PC-3 (cell line): Measurements from ENCODE around the gene VAPB.

Source experiments
- EZH2phosphoT487 ChIP-seq: fragments of 300-600 bp; sonication (generic); IDR thresholded peaks from 2 replicates; pipeline ENCODE4 v1.6.1; 2018; ENCODE audit warnings: mild to moderate bottlenecking, antibody characterized with exemption, low read length, borderline replicate concordance
- TF ChIP-seq, protein P1 (sequence below): fragments of 300-600 bp; sonication (generic); conservative IDR thresholded peaks from 2 replicates; pipeline ENCODE4 v1.5.1; 2017; ENCODE audit warnings: antibody characterized with exemption, low read depth, mild to moderate bottlenecking, low read length

- TF ChIP-seq, protein P1, sequence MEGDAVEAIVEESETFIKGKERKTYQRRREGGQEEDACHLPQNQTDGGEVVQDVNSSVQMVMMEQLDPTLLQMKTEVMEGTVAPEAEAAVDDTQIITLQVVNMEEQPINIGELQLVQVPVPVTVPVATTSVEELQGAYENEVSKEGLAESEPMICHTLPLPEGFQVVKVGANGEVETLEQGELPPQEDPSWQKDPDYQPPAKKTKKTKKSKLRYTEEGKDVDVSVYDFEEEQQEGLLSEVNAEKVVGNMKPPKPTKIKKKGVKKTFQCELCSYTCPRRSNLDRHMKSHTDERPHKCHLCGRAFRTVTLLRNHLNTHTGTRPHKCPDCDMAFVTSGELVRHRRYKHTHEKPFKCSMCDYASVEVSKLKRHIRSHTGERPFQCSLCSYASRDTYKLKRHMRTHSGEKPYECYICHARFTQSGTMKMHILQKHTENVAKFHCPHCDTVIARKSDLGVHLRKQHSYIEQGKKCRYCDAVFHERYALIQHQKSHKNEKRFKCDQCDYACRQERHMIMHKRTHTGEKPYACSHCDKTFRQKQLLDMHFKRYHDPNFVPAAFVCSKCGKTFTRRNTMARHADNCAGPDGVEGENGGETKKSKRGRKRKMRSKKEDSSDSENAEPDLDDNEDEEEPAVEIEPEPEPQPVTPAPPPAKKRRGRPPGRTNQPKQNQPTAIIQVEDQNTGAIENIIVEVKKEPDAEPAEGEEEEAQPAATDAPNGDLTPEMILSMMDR: no peak
- no peak for TF ChIP-seq EZH2phosphoT487
Measured at GRCh38 chr20:58389324-58389967, 417 bp downstream of the VAPB start.
